Smooth muscle cell (in vitro differentiated cells): ENCODE results near the gene SH3BGRL3. TPM values are rescaled to one million over a fixed set of nuclear protein-coding genes. Genes with fewer than 3 reads are reported as not detected.

Source experiments
- DNase-seq: peaks from one replicate; lab custom pipeline; 2025; ENCODE audit not compliant: unreplicated experiment; lab: John Stamatoyannopoulos, UW
- H2AFZ ChIP-seq: fragments of 200-600 bp; sonication (generic); 2 replicates; pipeline ENCODE4 v1.6.0; 2016; ENCODE audit warnings: antibody characterized with exemption, low read depth, mild to moderate bottlenecking
- H3F3A ChIP-seq: fragments of 200-600 bp; sonication (generic); 2 replicates; pipeline ENCODE4 v1.6.0; 2017; ENCODE audit warnings: antibody characterized with exemption, low read depth
- H3K27ac ChIP-seq: fragments of 200-600 bp; sonication (generic); 2 replicates; pipeline ENCODE4 v1.5.1; 2016; ENCODE audit warnings: low read depth, mild to moderate bottlenecking
- H3K27me3 ChIP-seq: fragments of 200-600 bp; sonication (generic); 2 replicates; pipeline ENCODE4 v1.6.1; 2016; ENCODE audit warnings: low read depth, mild to moderate bottlenecking
- H3K36me3 ChIP-seq: fragments of 200-600 bp; sonication (generic); 2 replicates; pipeline ENCODE4 v1.5.1; 2016; ENCODE audit warnings: low read depth
- H3K4me1 ChIP-seq: fragments of 200-600 bp; sonication (generic); 2 replicates; pipeline ENCODE4 v1.5.1; 2016; ENCODE audit warnings: low read depth
- H3K4me2 ChIP-seq: fragments of 200-600 bp; sonication (generic); 2 replicates; pipeline ENCODE4 v1.6.0; 2016; ENCODE audit warnings: mild to moderate bottlenecking
- H3K4me3 ChIP-seq: fragments of 200-600 bp; sonication (generic); 2 replicates; pipeline ENCODE4 v1.5.1; 2016; ENCODE audit warnings: mild to moderate bottlenecking
- H3K79me2 ChIP-seq: fragments of 200-600 bp; sonication (generic); 2 replicates; pipeline ENCODE4 v1.6.0; 2016; ENCODE audit warnings: low read depth, mild to moderate bottlenecking
- H3K9ac ChIP-seq: fragments of 200-600 bp; sonication (generic); 2 replicates; pipeline ENCODE4 v1.6.0; 2016; ENCODE audit warnings: low read depth
- H3K9me3 ChIP-seq: fragments of 200-600 bp; sonication (generic); replicated peaks from 2 replicates; pipeline ENCODE4 v1.5.1; 2016; ENCODE audit warnings: low read depth
- H4K20me1 ChIP-seq: fragments of 200-600 bp; sonication (generic); 2 replicates; pipeline ENCODE4 v1.6.0; 2016; ENCODE audit warnings: low read depth
- CTCF ChIP-seq: fragments of 200-600 bp; sonication (generic); IDR thresholded peaks from 2 replicates; pipeline ENCODE4 v1.5.1; 2017; ENCODE audit warnings: borderline replicate concordance, mild to moderate bottlenecking, antibody characterized with exemption; ENCODE audit not compliant: insufficient read depth, poor library complexity, severe bottlenecking
- WGBS: methylation state at CpG from one replicate; pipeline ENCODE4 v1.1.7; 2016; ENCODE audit warnings: low lambda C conversion rate; 5-methylcytosine and 5-hydroxymethylcytosine counted together
- polyA plus RNA-seq: library from polyadenylated mRNA; unstranded; fragments of >200 nt; fragmentation: Nextera tagmentation; extraction: Ambion mirVana; gene quantifications from 2 replicates; pipeline ENCODE4 v1.2.1, GENCODE V29; 2016
- total RNA-seq: library from RNA; depleted of rRNA; stranded (reverse); fragments of >200 nt; gene quantifications from 2 replicates; pipeline ENCODE4 v1.2.3, GENCODE V29; 2014

The SH3BGRL3 gene
- total and polyA plus RNA-seq, 2 experiments from 2014 or later = 241 to 1,367 TPM

GRCh38 chr1:26287811-26288210 lies 7.9 kb downstream of the SH3BGRL3 start:
- H3K4me1 ChIP-seq = peaks cover 14% of the 10 kb centered on the region
- H3K27me3 ChIP-seq = no peaks in the 10 kb centered on the region
- WGBS = 97% methylated on average over 5 of the region's 5 CpGs
- no peak overlapping the region for H3K9ac ChIP-seq
- no peak overlapping the region for H3K4me3 ChIP-seq
- no peak for DNase-seq
- H3K4me2 ChIP-seq = no peak overlapping the region
- peaks cover 15% of the 10 kb centered on the region for H4K20me1 ChIP-seq
- H2AFZ ChIP-seq = no peak overlapping the region
- no peaks in the 10 kb centered on the region for H3K9me3 ChIP-seq
- H3K79me2 ChIP-seq = no peaks in the 10 kb centered on the region
- no peak for TF ChIP-seq CTCF
- H3F3A ChIP-seq = peaks cover 11% of the 10 kb centered on the region
- H3K27ac ChIP-seq = no peak overlapping the region
- no peaks in the 10 kb centered on the region for H3K36me3 ChIP-seq

GRCh38 chr1:26288311-26288941 lies 8.5 kb downstream of the SH3BGRL3 start:
- Histone ChIP-seq H3K9ac (no peak overlapping the region), H4K20me1 (peaks cover 9% of the 10 kb centered on the region), H3K9me3 (no peaks in the 10 kb centered on the region), H3K4me2 (no peak overlapping the region), H2AFZ (no peak overlapping the region), H3K27ac (no peak overlapping the region), H3K36me3 (no peaks in the 10 kb centered on the region), H3K4me1 (peaks cover 11% of the 10 kb centered on the region), H3K4me3 (no peak overlapping the region), H3F3A (peaks cover 7% of the 10 kb centered on the region), H3K79me2 (no peaks in the 10 kb centered on the region), H3K27me3 (no peaks in the 10 kb centered on the region)
- DNase-seq = no peak
- WGBS = 87% methylated on average over 5 of the region's 5 CpGs
- no peak for TF ChIP-seq CTCF

- TF ChIP-seq CTCF = no peak
- no peak overlapping the region for H3K4me3 ChIP-seq
- no peaks in the 10 kb centered on the region for H3K79me2 ChIP-seq
- H3K36me3 ChIP-seq = no peaks in the 10 kb centered on the region
- no peaks in the 10 kb centered on the region for H3F3A ChIP-seq
- no peaks in the 10 kb centered on the region for H4K20me1 ChIP-seq
- H3K9me3 ChIP-seq = no peaks in the 10 kb centered on the region
- DNase-seq = no peak
- no peaks in the 10 kb centered on the region for H3K27me3 ChIP-seq
- peaks cover 11% of the 10 kb centered on the region for H3K4me1 ChIP-seq
- no peak overlapping the region for H3K4me2 ChIP-seq
- H3K27ac ChIP-seq = no peak overlapping the region
- WGBS = 90% methylated on average over 21 of the region's 21 CpGs
- H2AFZ ChIP-seq = no peak overlapping the region
- no peak overlapping the region for H3K9ac ChIP-seq
Observed at GRCh38 chr1:26289158-26290059, 9.5 kb downstream of the SH3BGRL3 start.
